Type B pancreatic cell (in vitro differentiated cells): Measurements from ENCODE around the gene WNT3. TPM values are rescaled to one million over a fixed set of nuclear protein-coding genes. Genes with fewer than 3 reads are reported as not detected.

ENCODE experiments used
- DNase-seq: peaks from one replicate; pipeline ENCODE4 v3.0.0; 2021; ENCODE audit warnings: mixed read lengths; ENCODE audit not compliant: unreplicated experiment; ENCODE audit errors: extremely low spot score
- H3K27ac Mint-ChIP-seq: 2 replicates; pipeline ENCODE4 v1.8.0; 2021; ENCODE audit warnings: mild to moderate bottlenecking, mixed read lengths
- H3K27me3 Mint-ChIP-seq: 2 replicates; pipeline ENCODE4 v1.8.0; 2021; ENCODE audit warnings: mixed read lengths
- H3K36me3 Mint-ChIP-seq: 2 replicates; pipeline ENCODE4 v1.8.0; 2021; ENCODE audit warnings: mixed read lengths
- H3K4me1 Mint-ChIP-seq: one replicate; pipeline ENCODE4 v1.8.0; 2021; ENCODE audit warnings: mixed read lengths; ENCODE audit not compliant: unreplicated experiment
- H3K4me3 Mint-ChIP-seq: 2 replicates; pipeline ENCODE4 v1.8.0; 2021; ENCODE audit warnings: mild to moderate bottlenecking, mixed read lengths
- H3K9me3 Mint-ChIP-seq: 2 replicates; pipeline ENCODE4 v1.8.0; 2021; ENCODE audit warnings: mixed read lengths
- total RNA-seq: library from RNA; stranded (reverse); gene quantifications from 2 replicates; pipeline ENCODE4 v1.2.1, GENCODE V29; 2021; ENCODE audit warnings: low replicate concordance
- TF ChIP-seq, protein P1 (sequence below): fragments of 200-600 bp; sonication (generic); conservative IDR thresholded peaks from 2 replicates; pipeline ENCODE4 v1.5.0; 2021; ENCODE audit warnings: antibody characterized with exemption, mild to moderate bottlenecking

The WNT3 gene
- total RNA-seq, 1 donor from 2014 or later: 14.1 TPM

DNA sequence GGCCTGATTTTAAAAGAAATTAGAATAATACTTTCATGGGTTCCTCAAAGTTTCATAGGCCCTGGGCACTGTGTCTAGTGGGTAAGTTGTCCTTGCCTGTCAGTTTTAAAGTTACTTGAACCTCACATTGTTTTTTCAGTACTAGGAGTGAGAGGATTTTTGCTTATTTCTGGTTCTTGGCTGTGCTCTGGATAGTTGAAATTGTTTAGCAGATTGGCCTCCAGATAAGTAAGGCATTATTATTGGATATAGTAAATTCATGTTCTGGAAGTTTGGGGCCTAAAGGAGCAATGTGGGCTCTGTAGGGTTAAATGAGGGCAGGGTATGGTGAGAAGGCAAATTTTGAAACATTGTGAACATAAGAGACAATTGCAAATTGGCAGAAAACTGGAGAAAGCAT is 78.5 kb downstream of the WNT3 start:
- peaks cover 28% of the 10 kb centered on the region for H3K4me1 Mint-ChIP-seq
- TF ChIP-seq, protein P1, sequence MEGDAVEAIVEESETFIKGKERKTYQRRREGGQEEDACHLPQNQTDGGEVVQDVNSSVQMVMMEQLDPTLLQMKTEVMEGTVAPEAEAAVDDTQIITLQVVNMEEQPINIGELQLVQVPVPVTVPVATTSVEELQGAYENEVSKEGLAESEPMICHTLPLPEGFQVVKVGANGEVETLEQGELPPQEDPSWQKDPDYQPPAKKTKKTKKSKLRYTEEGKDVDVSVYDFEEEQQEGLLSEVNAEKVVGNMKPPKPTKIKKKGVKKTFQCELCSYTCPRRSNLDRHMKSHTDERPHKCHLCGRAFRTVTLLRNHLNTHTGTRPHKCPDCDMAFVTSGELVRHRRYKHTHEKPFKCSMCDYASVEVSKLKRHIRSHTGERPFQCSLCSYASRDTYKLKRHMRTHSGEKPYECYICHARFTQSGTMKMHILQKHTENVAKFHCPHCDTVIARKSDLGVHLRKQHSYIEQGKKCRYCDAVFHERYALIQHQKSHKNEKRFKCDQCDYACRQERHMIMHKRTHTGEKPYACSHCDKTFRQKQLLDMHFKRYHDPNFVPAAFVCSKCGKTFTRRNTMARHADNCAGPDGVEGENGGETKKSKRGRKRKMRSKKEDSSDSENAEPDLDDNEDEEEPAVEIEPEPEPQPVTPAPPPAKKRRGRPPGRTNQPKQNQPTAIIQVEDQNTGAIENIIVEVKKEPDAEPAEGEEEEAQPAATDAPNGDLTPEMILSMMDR: no peak
- no peaks in the 10 kb centered on the region for H3K9me3 Mint-ChIP-seq
- H3K27me3 Mint-ChIP-seq: no peaks in the 10 kb centered on the region
- DNase-seq: no peak
- H3K36me3 Mint-ChIP-seq: peaks cover 3% of the 10 kb centered on the region
- H3K4me3 Mint-ChIP-seq: no peak overlapping the region
- no peak overlapping the region for H3K27ac Mint-ChIP-seq

DNA sequence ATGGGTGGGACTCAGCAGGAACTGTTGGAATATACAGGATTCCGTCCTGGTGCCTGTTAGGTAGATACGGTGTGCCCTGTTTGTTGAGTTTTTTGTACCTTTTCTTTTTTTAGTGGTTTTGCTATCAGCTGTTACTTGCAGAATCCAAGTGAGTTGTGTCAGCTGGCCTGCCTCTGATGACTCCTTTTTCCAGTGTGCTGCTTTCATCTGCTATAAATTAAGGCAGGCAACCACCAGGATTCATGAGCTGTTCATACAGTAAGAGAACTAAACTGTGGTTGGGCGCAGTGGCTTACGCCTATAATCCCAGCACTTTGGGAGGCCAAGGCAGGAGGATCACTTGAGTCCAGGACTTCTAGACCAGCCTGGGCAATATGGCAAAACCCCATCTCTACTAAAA is 79.9 kb downstream of the WNT3 start:
- Mint-ChIP-seq H3K27me3 (no peaks in the 10 kb centered on the region), H3K4me3 (no peak overlapping the region), H3K4me1 (peaks cover 30% of the 10 kb centered on the region), H3K36me3 (peaks cover 3% of the 10 kb centered on the region), H3K9me3 (no peaks in the 10 kb centered on the region), H3K27ac (no peak overlapping the region)
- DNase-seq: no peak
- TF ChIP-seq, protein P1: no peak

DNA sequence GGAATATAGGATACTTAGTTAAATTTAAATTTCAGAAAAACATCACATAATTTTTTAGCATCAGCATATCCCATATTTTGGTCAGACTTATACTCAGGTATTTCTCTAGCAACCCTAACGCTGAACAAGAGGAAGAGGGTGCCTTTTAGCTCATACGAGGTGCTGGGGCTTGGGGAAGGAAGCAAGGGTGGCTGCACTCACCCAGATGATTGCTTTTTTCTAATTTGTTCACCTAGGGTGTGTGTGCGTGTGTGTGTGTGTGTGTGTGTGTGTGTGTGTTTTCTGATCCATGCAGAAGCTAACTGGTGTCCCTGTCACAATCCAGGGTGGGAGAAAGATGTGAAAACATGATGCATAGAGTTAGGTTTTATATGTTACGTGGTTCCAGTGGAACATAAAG is 81.2 kb downstream of the WNT3 start:
- Mint-ChIP-seq H3K36me3 (peaks cover under 1% of the 10 kb centered on the region), H3K27me3 (no peaks in the 10 kb centered on the region), H3K27ac (no peak overlapping the region), H3K4me1 (peaks cover 33% of the 10 kb centered on the region), H3K4me3 (no peak overlapping the region), H3K9me3 (no peaks in the 10 kb centered on the region)
- TF ChIP-seq, protein P1: no peak
- no peak for DNase-seq

DNA sequence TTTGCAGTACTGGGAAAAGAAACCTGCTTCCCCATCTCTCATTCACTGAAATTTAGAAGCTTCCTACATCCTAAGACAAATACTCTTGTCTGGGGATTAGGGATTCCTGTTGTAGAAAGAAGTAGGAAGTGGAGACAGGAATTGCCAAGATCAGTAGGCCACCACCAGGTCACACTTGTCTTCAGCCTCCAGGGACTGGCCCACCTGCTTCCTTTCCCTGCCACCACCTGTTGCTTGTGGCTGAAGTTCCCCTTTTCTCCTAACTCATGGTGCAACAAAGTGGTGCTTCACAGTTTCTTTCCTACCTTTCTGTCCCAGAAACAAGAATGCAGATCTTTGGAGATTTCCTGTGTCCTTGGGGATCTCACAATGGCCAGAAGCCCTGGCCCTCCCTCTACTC is 82.4 kb downstream of the WNT3 start:
- Mint-ChIP-seq H3K4me1 (peaks cover 31% of the 10 kb centered on the region), H3K27ac (no peak overlapping the region), H3K4me3 (no peak overlapping the region), H3K36me3 (no peaks in the 10 kb centered on the region), H3K27me3 (no peaks in the 10 kb centered on the region), H3K9me3 (no peaks in the 10 kb centered on the region)
- TF ChIP-seq, protein P1: no peak
- DNase-seq: no peak

DNA sequence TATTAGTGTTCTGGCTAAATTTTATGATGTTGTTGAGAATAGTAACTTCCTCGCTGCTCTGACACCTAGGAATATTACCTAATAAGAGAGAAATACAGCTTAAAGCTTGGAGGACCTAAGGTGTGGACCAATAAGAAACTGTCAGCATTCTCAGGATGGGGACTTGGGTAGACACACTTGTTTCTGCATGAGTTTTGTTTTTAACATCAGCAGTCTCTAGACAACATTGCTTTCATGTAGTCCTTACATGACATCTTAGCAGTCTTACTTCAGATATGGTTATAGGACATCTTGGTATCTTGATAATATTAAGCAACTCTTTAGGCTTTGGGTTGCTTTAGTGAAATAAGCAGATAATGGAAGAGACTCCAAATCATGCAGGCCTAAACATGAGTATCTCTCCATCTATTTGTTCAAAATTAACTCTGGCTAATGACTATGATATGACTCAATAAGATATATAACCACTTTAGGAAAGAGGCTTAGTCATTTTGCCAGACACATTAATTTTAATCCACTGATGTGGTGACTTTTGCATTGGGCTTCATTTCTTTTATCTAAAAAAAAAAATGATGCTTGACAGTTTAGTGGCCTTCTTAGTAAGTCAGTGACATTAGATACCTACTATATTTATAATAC is 84.5 kb downstream of the WNT3 start:
- Mint-ChIP-seq H3K9me3 (no peaks in the 10 kb centered on the region), H3K27me3 (no peaks in the 10 kb centered on the region), H3K36me3 (peaks cover 4% of the 10 kb centered on the region), H3K4me1 (peaks cover 21% of the 10 kb centered on the region), H3K27ac (no peak overlapping the region), H3K4me3 (no peak overlapping the region)
- DNase-seq: no peak
- TF ChIP-seq, protein P1: no peak
